ENCODE measurements around the gene LSM10. TPM values are rescaled to one million over a fixed set of nuclear protein-coding genes. Genes with fewer than 3 reads are reported as not detected.

Gene LSM10
- total RNA-seq, 1 experiment from 2014 or later, result 19.4 TPM

DNA sequence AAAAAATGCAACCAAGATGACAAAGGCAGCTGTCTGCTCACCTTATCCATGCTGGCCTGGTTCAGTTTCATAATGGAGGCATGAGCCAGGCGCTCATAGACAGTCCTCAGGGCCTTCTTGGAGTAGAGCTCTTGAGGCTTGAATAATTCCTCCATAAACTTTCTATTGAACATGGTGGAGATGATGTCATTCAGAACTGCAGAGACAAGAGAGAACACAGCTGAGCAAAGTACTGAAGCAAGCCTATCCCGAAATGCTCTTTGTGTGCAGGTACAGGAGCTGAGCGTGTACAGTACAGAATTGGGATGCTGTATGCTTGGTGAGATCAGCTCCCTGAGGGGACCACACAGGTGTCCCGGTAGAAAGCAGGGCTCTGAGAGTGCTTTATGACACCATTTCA, 41.0 kb upstream of the LSM10 start:
- Histone ChIP-seq H3K9ac (ENCODE audit: low read length) (no peak overlapping the region), H3K4me1 (ENCODE audit: low read length) (no peaks in the 10 kb centered on the region; the same call in 1 of the 2 replicates), H3K27ac (ENCODE audit: low read length) (no peak overlapping the region), H3K9me2 (replicated peaks; ENCODE audit: insufficient read depth, low read length) (no peaks in the 10 kb centered on the region), H4K20me1 (ENCODE audit: insufficient read depth, low read depth, low read length) (no peaks in the 10 kb centered on the region), H3K27me3 (ENCODE audit: low read length) (no peaks in the 10 kb centered on the region), H2AFZ (ENCODE audit: low read length) (no peak overlapping the region), H3K79me2 (ENCODE audit: low read length) (no peaks in the 10 kb centered on the region), H3K36me3 (ENCODE audit: insufficient read depth, low read length) (no peaks in the 10 kb centered on the region), H3K4me3 (ENCODE audit: low read length) (no peak overlapping the region), H3K4me2 (ENCODE audit: low read depth, low read length, poor library complexity, severe bottlenecking) (no peak overlapping the region), H3K9me3 (ENCODE audit: low read length) (no peaks in the 10 kb centered on the region)
- DNase-seq, result no peak

GRCh38 chr1:36436821-36437220, 39.1 kb upstream of the LSM10 start:
- H3K9me3 ChIP-seq (ENCODE audit: low read length), result no peaks in the 10 kb centered on the region
- H2AFZ ChIP-seq (ENCODE audit: low read length), result no peak overlapping the region
- no peak overlapping the region for H3K4me3 ChIP-seq (ENCODE audit: low read length)
- H3K9ac ChIP-seq (ENCODE audit: low read length), result no peak overlapping the region
- no peaks in the 10 kb centered on the region for H3K36me3 ChIP-seq (ENCODE audit: insufficient read depth, low read length)
- H3K4me1 ChIP-seq (ENCODE audit: low read length), result no peaks in the 10 kb centered on the region; the same call in 1 of the 2 replicates
- no peak overlapping the region for H3K27ac ChIP-seq (ENCODE audit: low read length)
- no peaks in the 10 kb centered on the region for H3K79me2 ChIP-seq (ENCODE audit: low read length)
- H3K4me2 ChIP-seq (ENCODE audit: low read depth, low read length, poor library complexity, severe bottlenecking), result no peak overlapping the region
- no peaks in the 10 kb centered on the region for H4K20me1 ChIP-seq (ENCODE audit: insufficient read depth, low read depth, low read length)
- DNase-seq, result no peak
- H3K27me3 ChIP-seq (ENCODE audit: low read length), result no peaks in the 10 kb centered on the region
- no peaks in the 10 kb centered on the region for H3K9me2 ChIP-seq (replicated peaks; ENCODE audit: insufficient read depth, low read length)

DNA sequence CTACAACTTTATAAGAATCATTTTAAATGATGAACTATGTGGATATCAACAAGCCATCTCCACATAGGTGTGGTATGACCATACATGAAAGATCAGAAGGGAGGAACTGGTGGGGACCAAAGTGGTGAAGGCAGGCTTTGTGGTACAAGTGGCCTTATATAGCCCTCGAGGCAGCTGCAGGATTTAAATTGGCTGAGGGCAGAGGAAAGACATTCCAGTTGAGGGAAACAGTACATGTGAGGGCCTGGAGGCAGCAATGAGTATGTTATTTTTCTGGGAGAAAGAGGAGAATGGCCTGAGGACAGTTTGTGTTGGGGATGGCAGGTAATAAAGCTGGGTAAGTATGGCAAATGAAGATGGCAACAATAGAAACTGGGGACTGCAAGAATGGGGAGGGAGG, 35.4 kb upstream of the LSM10 start:
- Histone ChIP-seq H3K9me3 (ENCODE audit: low read length) (no peaks in the 10 kb centered on the region), H3K9ac (ENCODE audit: low read length) (no peak overlapping the region), H4K20me1 (ENCODE audit: insufficient read depth, low read depth, low read length) (no peaks in the 10 kb centered on the region), H2AFZ (ENCODE audit: low read length) (no peak overlapping the region), H3K36me3 (ENCODE audit: insufficient read depth, low read length) (no peaks in the 10 kb centered on the region), H3K27me3 (ENCODE audit: low read length) (no peaks in the 10 kb centered on the region), H3K4me1 (ENCODE audit: low read length) (no peaks in the 10 kb centered on the region), H3K79me2 (ENCODE audit: low read length) (no peaks in the 10 kb centered on the region), H3K27ac (ENCODE audit: low read length) (no peak overlapping the region), H3K9me2 (replicated peaks; ENCODE audit: insufficient read depth, low read length) (no peaks in the 10 kb centered on the region), H3K4me3 (ENCODE audit: low read length) (no peak overlapping the region), H3K4me2 (ENCODE audit: low read depth, low read length, poor library complexity, severe bottlenecking) (no peak overlapping the region)
- DNase-seq, result no peak

DNA sequence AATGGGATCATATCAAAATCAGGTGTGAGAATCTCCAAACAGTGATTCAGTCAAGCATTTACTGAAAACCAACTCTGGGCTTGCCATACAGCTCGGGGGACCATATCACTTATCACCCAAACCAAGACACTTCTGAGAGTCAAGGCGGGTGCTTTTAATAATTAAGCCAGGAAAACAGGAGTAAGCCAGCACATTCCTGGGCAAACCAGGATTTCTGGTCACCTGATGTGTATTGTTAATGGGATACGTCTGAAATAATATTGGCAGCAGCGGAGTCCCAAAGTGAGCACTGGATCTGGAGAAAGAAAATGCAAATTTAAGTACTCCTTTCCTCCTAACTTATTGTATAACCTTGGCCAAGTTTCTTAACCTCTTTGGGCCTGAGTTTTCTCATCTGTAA, 34.9 kb upstream of the LSM10 start:
- Histone ChIP-seq H3K9ac (ENCODE audit: low read length) (no peak overlapping the region), H3K4me3 (ENCODE audit: low read length) (no peak overlapping the region), H3K9me2 (replicated peaks; ENCODE audit: insufficient read depth, low read length) (no peaks in the 10 kb centered on the region), H2AFZ (ENCODE audit: low read length) (no peak overlapping the region), H3K9me3 (ENCODE audit: low read length) (no peaks in the 10 kb centered on the region), H3K36me3 (ENCODE audit: insufficient read depth, low read length) (no peaks in the 10 kb centered on the region), H3K4me2 (ENCODE audit: low read depth, low read length, poor library complexity, severe bottlenecking) (no peak overlapping the region), H3K79me2 (ENCODE audit: low read length) (no peaks in the 10 kb centered on the region), H3K27me3 (ENCODE audit: low read length) (no peaks in the 10 kb centered on the region), H4K20me1 (ENCODE audit: insufficient read depth, low read depth, low read length) (no peaks in the 10 kb centered on the region), H3K4me1 (ENCODE audit: low read length) (no peaks in the 10 kb centered on the region), H3K27ac (ENCODE audit: low read length) (no peak overlapping the region)
- no peak for DNase-seq

DNA sequence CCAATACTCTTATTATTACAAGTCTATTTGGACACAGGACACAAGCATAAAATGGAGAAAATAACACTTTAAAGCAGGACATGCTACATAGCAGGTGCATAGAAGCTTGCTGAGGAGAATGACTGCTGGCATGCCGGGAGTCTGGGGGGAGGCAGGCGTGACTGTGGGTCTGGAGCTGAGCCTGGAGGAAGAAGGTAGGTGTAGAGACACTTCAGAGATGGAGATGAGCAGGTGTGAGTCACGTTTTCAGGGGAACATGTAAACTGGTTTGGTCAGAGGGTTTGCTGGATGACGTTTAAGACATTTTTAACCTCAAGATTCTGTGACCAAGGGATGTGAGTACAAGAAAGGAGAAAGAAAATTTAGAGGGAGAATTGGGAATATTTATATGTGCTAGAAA, 28.1 kb upstream of the LSM10 start:
- Histone ChIP-seq H3K9ac (ENCODE audit: low read length) (no peak overlapping the region), H3K4me1 (ENCODE audit: low read length) (no peaks in the 10 kb centered on the region), H3K27ac (ENCODE audit: low read length) (no peak overlapping the region), H3K9me2 (replicated peaks; ENCODE audit: insufficient read depth, low read length) (no peaks in the 10 kb centered on the region), H3K4me2 (ENCODE audit: low read depth, low read length, poor library complexity, severe bottlenecking) (no peak overlapping the region), H3K79me2 (ENCODE audit: low read length) (no peaks in the 10 kb centered on the region), H4K20me1 (ENCODE audit: insufficient read depth, low read depth, low read length) (no peaks in the 10 kb centered on the region), H2AFZ (ENCODE audit: low read length) (no peak overlapping the region), H3K27me3 (ENCODE audit: low read length) (no peaks in the 10 kb centered on the region), H3K4me3 (ENCODE audit: low read length) (no peak overlapping the region), H3K36me3 (ENCODE audit: insufficient read depth, low read length) (no peaks in the 10 kb centered on the region), H3K9me3 (ENCODE audit: low read length) (no peaks in the 10 kb centered on the region)
- no peak for DNase-seq

DNA sequence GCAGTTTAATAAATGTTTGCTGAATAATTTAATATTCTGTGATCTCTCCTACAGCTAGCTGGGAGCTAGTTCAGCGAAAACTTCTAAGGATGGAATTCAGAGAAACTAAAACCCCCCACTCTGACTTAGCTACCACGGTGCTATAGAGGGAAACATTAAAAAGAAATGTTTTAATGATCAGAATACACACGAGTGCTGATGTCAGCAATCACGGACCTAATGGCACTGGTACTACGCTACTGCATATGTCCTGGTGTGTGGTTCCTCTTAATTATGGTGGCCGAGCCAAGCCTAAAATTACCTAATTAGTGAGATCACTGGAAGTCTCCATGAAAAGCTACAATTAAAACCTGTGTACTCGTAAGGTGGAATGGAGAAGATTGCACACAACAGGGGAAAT, 23.9 kb upstream of the LSM10 start:
- no peak for DNase-seq
- H3K9ac ChIP-seq (ENCODE audit: low read length), result no peak overlapping the region
- H3K4me1 ChIP-seq (ENCODE audit: low read length), result peaks cover 16% of the 10 kb centered on the region
- H3K27me3 ChIP-seq (ENCODE audit: low read length), result no peaks in the 10 kb centered on the region
- no peaks in the 10 kb centered on the region for H3K36me3 ChIP-seq (ENCODE audit: insufficient read depth, low read length)
- H3K4me2 ChIP-seq (ENCODE audit: low read depth, low read length, poor library complexity, severe bottlenecking), result no peak overlapping the region
- H3K79me2 ChIP-seq (ENCODE audit: low read length), result no peaks in the 10 kb centered on the region
- H2AFZ ChIP-seq (ENCODE audit: low read length), result no peak overlapping the region
- H3K27ac ChIP-seq (ENCODE audit: low read length), result no peak overlapping the region
- no peak overlapping the region for H3K4me3 ChIP-seq (ENCODE audit: low read length)
- H3K9me3 ChIP-seq (ENCODE audit: low read length), result no peaks in the 10 kb centered on the region
- no peaks in the 10 kb centered on the region for H4K20me1 ChIP-seq (ENCODE audit: insufficient read depth, low read depth, low read length)
- no peaks in the 10 kb centered on the region for H3K9me2 ChIP-seq (replicated peaks; ENCODE audit: insufficient read depth, low read length)

DNA sequence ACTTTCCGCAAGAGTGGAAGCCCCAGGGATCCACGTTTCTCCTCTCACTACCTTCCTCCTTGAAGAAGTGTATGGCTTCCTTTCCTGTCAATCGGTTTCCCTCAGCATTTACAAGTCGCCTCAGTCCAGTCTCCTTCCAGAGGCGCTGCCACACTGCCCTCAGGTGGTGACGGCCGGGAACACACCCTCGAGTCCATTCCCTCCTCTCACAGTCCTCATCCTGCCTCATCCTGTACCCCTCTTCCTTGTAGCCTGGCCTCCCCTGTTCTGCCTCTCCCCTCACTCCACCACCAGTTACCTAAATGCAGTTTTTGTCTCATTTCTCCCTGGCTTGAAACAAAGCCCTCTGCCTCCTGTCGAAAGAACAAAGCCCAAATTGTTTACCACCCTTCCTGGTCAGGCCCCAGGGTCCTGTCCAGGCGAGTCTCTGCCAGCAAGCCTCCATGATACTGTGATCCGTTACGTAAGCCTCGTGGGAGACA, 23.2 kb upstream of the LSM10 start:
- Histone ChIP-seq H4K20me1 (ENCODE audit: insufficient read depth, low read depth, low read length) (no peaks in the 10 kb centered on the region), H3K27me3 (ENCODE audit: low read length) (no peaks in the 10 kb centered on the region), H3K79me2 (ENCODE audit: low read length) (no peaks in the 10 kb centered on the region), H2AFZ (ENCODE audit: low read length) (peak overlapping the region; percentile 82), H3K9me2 (replicated peaks; ENCODE audit: insufficient read depth, low read length) (no peaks in the 10 kb centered on the region), H3K9ac (ENCODE audit: low read length) (peak overlapping the region; percentile 30), H3K36me3 (ENCODE audit: insufficient read depth, low read length) (no peaks in the 10 kb centered on the region), H3K4me3 (ENCODE audit: low read length) (no peak overlapping the region), H3K4me1 (ENCODE audit: low read length) (peaks cover 16% of the 10 kb centered on the region), H3K27ac (ENCODE audit: low read length) (no peak overlapping the region), H3K4me2 (ENCODE audit: low read depth, low read length, poor library complexity, severe bottlenecking) (peak overlapping the region; percentile 37), H3K9me3 (ENCODE audit: low read length) (no peaks in the 10 kb centered on the region)
- peak; percentile 95 for DNase-seq

- H3K9ac ChIP-seq (ENCODE audit: low read length), result peak overlapping the region; percentile 30
- H4K20me1 ChIP-seq (ENCODE audit: insufficient read depth, low read depth, low read length), result no peaks in the 10 kb centered on the region
- peaks cover 16% of the 10 kb centered on the region for H3K4me1 ChIP-seq (ENCODE audit: low read length)
- no peak overlapping the region for H3K4me3 ChIP-seq (ENCODE audit: low read length)
- no peak overlapping the region for H3K27ac ChIP-seq (ENCODE audit: low read length)
- peak overlapping the region; percentile 37 for H3K4me2 ChIP-seq (ENCODE audit: low read depth, low read length, poor library complexity, severe bottlenecking)
- no peaks in the 10 kb centered on the region for H3K27me3 ChIP-seq (ENCODE audit: low read length)
- no peaks in the 10 kb centered on the region for H3K36me3 ChIP-seq (ENCODE audit: insufficient read depth, low read length)
- no peaks in the 10 kb centered on the region for H3K9me2 ChIP-seq (replicated peaks; ENCODE audit: insufficient read depth, low read length)
- DNase-seq, result no peak
- H3K79me2 ChIP-seq (ENCODE audit: low read length), result no peaks in the 10 kb centered on the region
- no peaks in the 10 kb centered on the region for H3K9me3 ChIP-seq (ENCODE audit: low read length)
- H2AFZ ChIP-seq (ENCODE audit: low read length), result peak overlapping the region; percentile 82
Measured at GRCh38 chr1:36420409-36420808, 22.7 kb upstream of the LSM10 start.

DNA sequence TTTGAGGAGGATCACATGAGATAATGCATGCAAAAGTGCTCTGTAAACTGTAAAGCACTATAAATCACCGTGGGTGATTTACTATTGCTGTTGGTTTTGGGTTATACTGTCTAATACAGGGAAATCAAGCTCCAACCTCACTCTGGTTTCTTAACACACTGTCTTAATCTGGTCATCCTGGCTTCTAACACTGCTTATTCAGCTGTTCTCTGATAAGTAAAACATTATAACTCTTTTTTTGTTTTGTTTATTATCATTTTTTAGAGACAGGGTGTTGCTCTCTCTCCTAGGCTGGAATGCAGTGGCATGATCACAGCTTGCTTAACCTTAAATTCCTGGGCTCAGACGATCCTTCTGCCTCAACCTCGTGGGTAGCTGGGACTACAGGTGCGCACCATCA, 21.9 kb upstream of the LSM10 start:
- no peaks in the 10 kb centered on the region for H3K36me3 ChIP-seq (ENCODE audit: insufficient read depth, low read length)
- H3K9me2 ChIP-seq (replicated peaks; ENCODE audit: insufficient read depth, low read length), result no peaks in the 10 kb centered on the region
- peak overlapping the region; percentile 18 for H3K4me2 ChIP-seq (ENCODE audit: low read depth, low read length, poor library complexity, severe bottlenecking)
- H3K4me3 ChIP-seq (ENCODE audit: low read length), result no peak overlapping the region
- peaks cover 16% of the 10 kb centered on the region for H3K4me1 ChIP-seq (ENCODE audit: low read length)
- H2AFZ ChIP-seq (ENCODE audit: low read length), result no peak overlapping the region
- no peaks in the 10 kb centered on the region for H3K27me3 ChIP-seq (ENCODE audit: low read length)
- DNase-seq, result no peak
- H3K27ac ChIP-seq (ENCODE audit: low read length), result no peak overlapping the region
- H3K9ac ChIP-seq (ENCODE audit: low read length), result no peak overlapping the region
- no peaks in the 10 kb centered on the region for H3K9me3 ChIP-seq (ENCODE audit: low read length)
- no peaks in the 10 kb centered on the region for H3K79me2 ChIP-seq (ENCODE audit: low read length)
- H4K20me1 ChIP-seq (ENCODE audit: insufficient read depth, low read depth, low read length), result no peaks in the 10 kb centered on the region

All from Karpas-422 (cell line).